H4 (cell line): ENCODE measurements around the gene CAMK2B. TPM values are rescaled to one million over a fixed set of nuclear protein-coding genes. Genes with fewer than 3 reads are reported as not detected.

Experiments used
- DNase-seq: peaks from one replicate; pipeline ENCODE4 v3.0.0-alpha.2; 2015; ENCODE audit warnings: low spot score
- total RNA-seq: library from RNA; depleted of rRNA; stranded (reverse); fragments of >200 nt; shearing (Covaris generic); gene quantifications from 2 replicates; pipeline ENCODE4 v1.2.3, GENCODE V29; 2014

Gene CAMK2B
- total RNA-seq, 1 experiment from 2014 or later: 0.06 TPM

GRCh38 chr7:44287488-44288380, 37.7 kb downstream of the CAMK2B start:
- no peak for DNase-seq

- DNase-seq: no peak
These were observed 38.5 kb downstream of the CAMK2B start for GRCh38 chr7:44286618-44287487.

- no peak for DNase-seq
These were observed 39.2 kb downstream of the CAMK2B start for GRCh38 chr7:44286182-44286617.

GRCh38 chr7:44285561-44285960, 39.8 kb downstream of the CAMK2B start:
- no peak for DNase-seq

GRCh38 chr7:44284881-44285541, 40.4 kb downstream of the CAMK2B start:
- DNase-seq: no peak

- DNase-seq: no peak
These were observed 41.2 kb downstream of the CAMK2B start for GRCh38 chr7:44284216-44284615.

GRCh38 chr7:44283381-44284211, 41.8 kb downstream of the CAMK2B start:
- DNase-seq: no peak

GRCh38 chr7:44282601-44283171, 42.7 kb downstream of the CAMK2B start:
- DNase-seq: no peak

GRCh38 chr7:44281811-44282600, 43.4 kb downstream of the CAMK2B start:
- DNase-seq: no peak

- no peak for DNase-seq
These were observed 44.2 kb downstream of the CAMK2B start for GRCh38 chr7:44280993-44281721.

- DNase-seq: no peak
These were observed 44.8 kb downstream of the CAMK2B start for GRCh38 chr7:44280636-44280992.

GRCh38 chr7:44279731-44280505, 45.5 kb downstream of the CAMK2B start:
- DNase-seq: no peak

GRCh38 chr7:44279286-44279685, 46.1 kb downstream of the CAMK2B start:
- DNase-seq: no peak

- no peak for DNase-seq
These were observed 46.8 kb downstream of the CAMK2B start for GRCh38 chr7:44278451-44279161.

GRCh38 chr7:44277851-44278250, 47.5 kb downstream of the CAMK2B start:
- DNase-seq: no peak

GRCh38 chr7:44277391-44277790, 48.0 kb downstream of the CAMK2B start:
- no peak for DNase-seq

GRCh38 chr7:44276571-44277221, 48.7 kb downstream of the CAMK2B start:
- DNase-seq: no peak
